GM04503 (cell line): ENCODE data around the gene ZCWPW1.
"Not testable (repeated sequence)": the region's sequence is repeated elsewhere in the genome, so short reads cannot be mapped to it uniquely, and the experiment has no call there.

Experiments used
- DNase-seq: peaks from one replicate; pipeline ENCODE4 v3.0.0-alpha.2; 2012; ENCODE audit warnings: low read depth

Gene ZCWPW1

DNA sequence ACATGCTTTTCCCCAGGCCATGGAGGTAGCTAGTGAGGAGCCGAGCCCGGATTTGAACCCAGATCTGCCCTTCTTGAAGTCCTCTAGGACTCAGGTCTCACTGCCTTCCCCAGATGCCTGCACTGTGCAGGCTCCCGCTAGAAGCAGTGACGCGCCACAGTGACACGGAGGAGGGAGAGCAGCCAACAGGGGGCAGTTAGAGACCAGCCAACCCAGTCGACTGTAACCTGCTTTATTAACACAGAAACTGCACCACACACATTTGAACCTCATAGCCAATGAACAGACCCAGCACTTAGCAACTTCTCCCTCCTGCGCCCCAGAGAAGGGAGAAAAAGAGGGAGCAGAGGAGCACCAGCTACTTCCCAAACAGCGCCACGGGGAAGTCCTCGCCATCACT is 27.8 kb downstream of the ZCWPW1 start:
- DNase-seq = no peak

DNA sequence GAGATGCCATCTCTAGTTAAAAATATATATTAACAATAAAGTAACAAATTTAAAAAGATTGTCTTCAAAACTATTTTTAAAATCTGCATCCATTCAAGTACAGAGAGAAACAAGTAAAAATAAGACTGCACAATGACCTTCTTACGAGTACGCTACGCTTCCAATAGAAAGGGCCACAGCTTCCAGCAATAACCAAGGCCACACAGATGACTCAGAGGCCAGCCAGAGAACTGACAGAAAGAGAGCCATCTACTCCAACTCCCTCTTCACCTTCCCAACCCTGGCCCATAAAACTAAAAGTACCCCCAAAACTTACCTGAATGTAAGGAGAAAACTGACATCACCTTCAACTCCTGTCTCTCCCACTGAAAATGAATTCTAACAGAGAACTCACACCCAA is 28.5 kb downstream of the ZCWPW1 start:
- no peak for DNase-seq

DNA sequence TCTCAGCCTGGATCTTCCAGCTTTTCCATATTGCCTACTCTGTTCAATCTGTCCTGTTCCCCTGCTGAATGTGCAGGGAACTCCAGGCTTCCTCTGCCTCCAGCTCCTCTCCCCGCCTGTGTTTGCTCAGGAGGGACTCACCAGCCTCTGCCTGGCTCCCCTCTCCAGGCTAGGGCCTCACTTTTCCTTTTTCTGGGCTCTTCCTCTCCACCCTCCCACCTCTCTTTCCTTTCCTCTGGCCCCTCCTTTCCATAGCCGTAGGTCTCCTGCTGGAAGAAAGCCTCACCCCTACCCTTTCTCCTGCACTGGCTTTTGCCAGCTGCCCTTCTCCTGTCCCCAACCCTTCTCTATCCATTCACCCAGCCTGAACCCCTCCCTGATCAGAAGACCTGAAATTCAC is 30.3 kb downstream of the ZCWPW1 start:
- DNase-seq = no peak

DNA sequence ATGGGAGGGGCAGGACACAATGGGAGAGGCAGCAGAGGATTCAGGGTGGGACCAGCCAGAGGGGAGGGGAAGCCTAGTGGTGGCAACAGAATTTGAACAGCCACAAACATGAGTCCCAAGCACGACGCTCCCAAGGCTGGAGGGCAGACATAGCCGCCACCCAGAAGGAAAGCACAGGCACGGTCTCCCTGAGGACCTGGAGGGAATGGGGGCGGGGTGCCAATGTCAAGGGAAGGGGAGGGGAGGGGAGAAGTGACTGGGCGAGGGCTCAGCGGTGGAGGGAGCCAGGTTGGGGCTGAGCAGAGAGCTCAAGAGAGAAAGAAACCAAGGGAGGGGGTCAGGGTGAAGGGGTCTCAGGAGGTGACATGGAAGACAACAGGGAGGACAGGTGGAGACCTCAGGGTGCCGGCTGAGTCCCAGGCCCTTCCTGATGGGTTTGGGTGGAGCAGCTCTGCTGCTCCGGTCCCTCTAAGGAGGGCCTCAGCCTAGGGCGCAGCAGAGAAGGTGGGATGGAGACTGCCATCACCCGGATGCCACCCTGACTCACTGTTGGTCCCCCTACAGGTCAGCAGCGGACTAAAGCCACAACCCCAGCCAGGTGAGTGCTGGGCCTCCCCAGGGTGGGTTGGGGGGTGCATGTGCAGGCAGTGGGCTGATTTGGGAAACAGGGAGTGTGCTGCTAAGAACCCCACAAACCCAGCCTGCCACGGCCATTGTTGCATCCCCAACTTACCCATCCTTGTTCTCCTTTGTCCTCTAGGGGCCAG is 31.0 kb downstream of the ZCWPW1 start:
- no peak for DNase-seq

GRCh38 chr7:100396421-100396982 is 32.0 kb downstream of the ZCWPW1 start:
- no peak for DNase-seq

DNA sequence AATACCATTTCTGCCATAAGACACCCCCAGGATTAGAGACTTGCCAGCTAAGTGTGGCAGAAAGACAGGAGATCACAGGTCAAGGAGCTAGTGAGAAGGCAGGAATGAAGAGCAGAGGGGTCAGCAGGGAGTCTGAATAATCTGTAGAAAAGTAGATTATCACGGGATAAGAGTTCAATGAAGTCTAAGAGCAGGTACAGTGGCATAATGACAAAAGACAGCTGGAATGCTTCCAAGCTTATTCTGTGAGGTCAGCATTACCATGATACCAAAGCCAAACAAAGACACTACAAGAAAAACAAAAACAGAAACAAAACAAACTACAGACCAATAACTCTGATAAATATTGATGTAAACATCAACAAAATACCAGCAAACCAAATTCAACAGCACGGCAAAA is 34.4 kb downstream of the ZCWPW1 start:
- no peak for DNase-seq

GRCh38 chr7:100393233-100393905 is 35.1 kb downstream of the ZCWPW1 start:
- no peak for DNase-seq

DNA sequence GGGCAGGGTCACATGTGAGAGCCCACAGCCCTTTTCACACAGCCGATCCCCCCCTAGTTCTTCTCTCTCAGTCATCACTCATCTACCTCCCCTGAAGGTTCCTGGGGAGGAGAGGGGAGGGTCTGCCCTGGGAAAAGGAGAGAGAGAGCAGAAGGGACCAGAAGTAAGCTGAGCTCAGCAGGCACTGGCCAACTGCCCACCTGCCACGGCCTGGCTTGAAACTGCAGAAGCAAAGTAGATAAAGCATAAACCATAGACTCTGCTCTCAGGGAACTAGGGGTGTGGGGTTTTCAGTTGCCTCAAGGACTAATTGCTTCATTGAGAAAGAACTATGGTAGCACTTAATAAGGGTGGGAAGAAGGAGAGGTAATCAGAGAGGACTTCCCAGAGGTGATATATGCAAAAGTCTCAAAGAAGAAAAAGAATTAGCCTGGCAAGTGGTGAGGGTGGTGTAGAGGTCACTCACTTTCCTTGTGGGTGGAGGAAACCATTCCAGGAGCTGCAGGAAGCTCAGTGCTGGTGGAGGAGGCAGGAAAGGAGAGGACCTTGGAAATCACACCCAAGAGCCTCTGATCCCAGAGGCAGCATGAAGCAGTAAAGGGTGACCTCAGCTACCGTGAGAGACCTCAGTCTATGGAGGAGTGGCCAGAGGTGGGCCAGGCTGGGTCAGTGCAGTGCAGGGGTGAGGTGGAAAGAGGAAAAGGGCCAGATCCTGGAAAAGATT is 38.1 kb downstream of the ZCWPW1 start:
- no peak for DNase-seq

- no peak for DNase-seq
Observed at GRCh38 chr7:100389437-100390088, 38.9 kb downstream of the ZCWPW1 start.

DNA sequence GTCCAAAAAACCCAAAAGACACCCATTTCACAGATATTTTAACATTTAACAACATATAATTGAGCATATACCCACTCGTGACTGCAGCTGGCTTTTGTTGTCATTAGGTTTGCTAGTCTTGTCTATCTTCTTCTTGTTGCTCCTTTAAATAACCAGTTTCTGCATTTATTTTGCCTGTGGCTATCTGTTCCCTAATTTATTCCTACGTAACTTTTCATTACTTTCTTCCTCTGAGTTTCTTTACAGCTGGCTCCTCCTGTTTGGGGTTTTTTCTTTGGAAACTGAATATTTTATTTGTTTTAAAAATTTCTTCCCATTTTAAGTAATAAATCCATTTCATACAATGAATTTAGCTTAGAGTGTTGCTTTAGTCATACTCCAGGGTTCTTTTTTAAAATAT is 40.8 kb downstream of the ZCWPW1 start:
- DNase-seq = no peak

- no peak for DNase-seq
Observed at GRCh38 chr7:100386940-100387339, 41.6 kb downstream of the ZCWPW1 start.

DNA sequence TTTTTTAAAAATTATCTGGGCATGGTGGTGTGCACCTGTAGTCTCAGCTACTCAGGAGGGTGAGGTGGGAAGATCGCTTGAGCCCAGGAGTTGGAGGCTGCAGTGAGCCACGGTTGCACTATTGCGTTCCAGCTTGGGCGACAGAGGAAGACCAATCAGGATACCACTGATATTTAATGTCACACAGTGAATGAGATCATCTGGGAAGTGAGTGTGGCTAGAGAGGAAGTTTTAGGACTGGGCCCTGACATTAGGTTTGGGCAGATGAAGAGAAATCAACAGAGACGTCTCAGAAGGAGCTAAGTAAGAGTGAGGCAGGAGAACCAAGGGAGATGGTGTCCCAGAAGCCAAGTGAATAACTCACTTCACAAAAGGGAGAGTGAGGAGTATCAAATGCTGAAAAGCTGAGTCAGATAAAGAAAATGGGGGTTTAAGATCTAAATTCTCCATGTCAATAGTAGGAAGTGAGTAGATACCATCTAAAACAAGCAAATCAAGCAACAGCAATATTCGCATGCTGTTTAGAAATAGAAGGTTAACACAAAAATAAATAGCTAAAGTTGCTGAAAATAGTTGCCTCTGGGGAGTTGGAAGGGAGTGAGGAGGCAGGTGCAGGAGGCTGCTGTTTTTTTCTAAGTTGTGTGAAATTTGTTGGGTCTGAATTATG is 43.7 kb downstream of the ZCWPW1 start:
- DNase-seq = no peak

- DNase-seq = not testable (repeated sequence)
Observed at GRCh38 chr7:100382234-100382853, 46.2 kb downstream of the ZCWPW1 start.

DNA sequence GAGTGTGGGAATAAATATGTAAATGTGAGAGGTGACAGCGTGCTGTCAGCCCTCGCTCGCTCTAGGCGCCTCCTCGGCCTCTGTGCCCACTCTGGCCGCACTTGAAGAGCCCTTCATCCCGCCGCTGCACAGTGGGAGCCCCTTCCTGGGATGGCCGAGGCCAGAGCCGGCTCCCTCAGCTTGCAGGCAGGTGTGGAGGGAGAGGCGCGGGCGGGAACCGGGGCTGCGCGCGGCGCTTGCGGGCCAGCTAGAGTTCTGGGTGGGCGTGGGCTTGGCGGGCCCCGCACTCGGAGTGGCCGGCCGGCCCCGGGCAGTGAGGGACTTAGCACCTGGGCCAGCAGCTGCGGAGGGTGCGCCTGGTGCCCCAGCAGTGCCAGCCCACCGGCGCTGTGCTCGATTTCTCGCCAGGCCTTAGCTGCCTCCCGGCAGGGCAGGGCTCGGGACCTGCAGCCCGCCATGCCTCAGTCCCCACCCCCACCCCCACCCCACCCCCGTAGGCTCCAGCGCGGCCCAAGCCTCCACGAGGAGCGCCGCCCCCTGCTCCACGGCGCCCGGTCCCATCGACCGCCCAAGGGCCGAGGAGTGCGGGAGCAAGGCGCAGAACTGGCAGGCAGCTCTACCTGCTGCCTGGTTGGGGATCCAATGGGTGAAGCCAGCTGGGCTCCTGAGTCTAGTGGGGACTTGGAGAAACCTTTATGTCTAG is 46.8 kb downstream of the ZCWPW1 start:
- DNase-seq = not testable (repeated sequence)

DNA sequence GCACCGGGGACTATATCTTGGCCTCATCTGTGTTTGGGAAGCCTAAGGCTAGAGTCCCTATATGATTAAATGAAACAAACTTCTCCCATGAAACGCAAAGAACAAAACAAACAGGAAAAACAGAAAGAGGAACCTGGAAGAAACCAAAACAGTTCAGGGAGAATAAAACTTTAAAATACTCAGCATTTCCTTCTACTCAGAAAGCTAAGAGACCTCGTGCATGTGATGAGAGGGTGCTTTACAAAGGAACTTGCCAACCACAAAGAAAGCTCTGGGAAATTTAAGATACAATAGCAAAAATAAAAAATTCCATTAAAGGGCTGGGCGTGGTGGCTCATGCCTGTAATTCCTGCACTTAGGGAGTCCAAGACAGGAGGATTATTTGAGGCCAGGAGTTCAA is 48.3 kb downstream of the ZCWPW1 start:
- DNase-seq = no peak

GRCh38 chr7:100378114-100378755 is 50.3 kb downstream of the ZCWPW1 start:
- DNase-seq = peak; percentile 19

DNA sequence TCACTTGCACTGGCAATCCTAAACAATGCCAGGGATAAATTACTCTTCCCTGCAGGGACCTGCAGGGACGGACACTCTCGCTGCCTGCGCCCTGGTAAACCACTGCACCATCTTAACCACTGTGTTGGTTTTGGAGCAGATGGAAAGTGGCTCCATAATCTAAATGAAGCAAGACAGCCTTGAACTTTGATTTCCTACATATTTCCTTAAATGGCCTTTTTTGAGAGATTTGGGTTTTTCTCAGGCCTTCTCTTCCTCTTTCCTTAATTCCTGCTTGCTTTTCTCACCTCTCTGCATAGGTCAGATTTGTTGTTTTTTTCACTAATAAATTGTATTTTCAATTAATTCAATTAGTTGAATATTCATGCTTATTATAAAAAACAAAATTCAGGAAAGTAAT is 52.4 kb downstream of the ZCWPW1 start:
- DNase-seq = no peak

DNA sequence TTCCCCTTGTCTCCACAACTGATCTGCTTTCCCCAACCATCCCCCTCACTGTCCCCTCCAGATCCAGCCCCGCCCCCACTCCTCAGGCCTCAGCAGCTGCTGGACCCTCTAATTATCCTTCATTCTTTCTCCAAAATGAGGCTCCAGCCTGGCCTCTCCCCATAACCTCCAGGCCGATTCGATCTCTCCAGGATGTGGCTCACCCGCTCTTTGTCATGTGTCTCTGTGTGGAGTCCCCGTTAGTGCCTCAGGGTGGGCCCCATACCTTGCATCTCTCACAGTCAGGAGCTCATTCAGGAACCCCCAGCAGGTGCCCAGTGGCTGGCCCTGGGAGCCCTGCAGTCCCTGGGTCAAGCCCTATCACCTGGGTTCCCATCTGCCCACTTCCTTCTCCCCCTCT is 53.9 kb downstream of the ZCWPW1 start:
- DNase-seq = no peak

- DNase-seq = not testable (repeated sequence)
Observed at GRCh38 chr7:100373870-100374598, 54.5 kb downstream of the ZCWPW1 start.
